Cardiac fibroblast (primary cell): ENCODE data around the gene ARPC5.

ENCODE experiments used
- DNase-seq, 2 donors: peaks; one replicate each; pipeline versions ENCODE4 v3.0.0 to v3.0.0-alpha.2; 2010; ENCODE audit warnings: low read depth in 2 of 2
- H3K4me3 ChIP-seq, 2 donors: replicated peaks in 1 of 2; 1 replicate in 1 of 2; 2 replicates in 1 of 2; pipeline ENCODE4 v1.5.1; 2011; ENCODE audit warnings: low read depth in 2 of 2, low read length in 2 of 2, mild to moderate bottlenecking in 2 of 2, moderate library complexity in 1 of 2
- CTCF ChIP-seq: IDR thresholded peaks from one replicate; pipeline ENCODE4 v1.5.1; 2011; ENCODE audit warnings: low read depth, mild to moderate bottlenecking, low read length, inconsistent platforms

The ARPC5 gene

GRCh38 chr1:183654706-183655105 is 19.1 kb upstream of the ARPC5 start:
- no peak for TF ChIP-seq CTCF
- no peak for DNase-seq
- no peak overlapping the region for H3K4me3 ChIP-seq

DNA sequence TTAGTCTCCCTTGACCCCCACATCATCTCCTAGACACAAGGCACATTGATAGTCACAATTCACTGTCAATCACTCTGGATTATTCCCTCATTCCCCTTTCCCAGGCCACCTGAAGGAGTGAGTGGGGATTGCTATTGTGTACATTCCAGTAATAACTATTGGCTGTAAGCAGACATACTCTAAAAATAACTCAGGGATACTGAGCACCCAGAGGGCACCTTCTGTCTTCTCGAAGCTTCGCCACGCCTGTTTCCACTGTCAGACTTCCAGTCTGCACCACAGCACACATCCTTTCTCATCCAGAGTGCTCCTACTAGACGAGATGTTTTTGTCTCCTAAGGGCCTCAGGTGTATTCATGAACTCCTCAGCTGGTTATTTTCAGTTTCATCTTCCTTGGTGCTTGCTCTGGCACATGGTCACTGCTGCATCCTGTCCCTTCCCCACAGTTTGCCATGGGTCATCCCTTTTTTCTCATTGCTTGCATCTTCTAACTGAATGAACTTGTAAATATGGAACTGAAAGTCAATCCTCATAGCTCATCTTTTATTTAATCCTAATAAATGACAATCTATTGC is 18.4 kb upstream of the ARPC5 start:
- no peak overlapping the region for H3K4me3 ChIP-seq
- no peak for TF ChIP-seq CTCF
- DNase-seq, result no peak

GRCh38 chr1:183653462-183653794 is 17.8 kb upstream of the ARPC5 start:
- H3K4me3 ChIP-seq, result no peak overlapping the region
- DNase-seq, result no peak
- TF ChIP-seq CTCF, result no peak

- DNase-seq, result peak; percentile 38 to 51
- no peak within 1 kb of the TSS for H3K4me3 ChIP-seq
- no peak for TF ChIP-seq CTCF
These were observed 17.2 kb upstream of the ARPC5 start, which contains the start of gene APOBEC4 for GRCh38 chr1:183652547-183653461. Gene APOBEC4, minus strand, starts transcription at chr1:183653316. Its CDS starts 4,535 bp downstream, at chr1:183648781.

GRCh38 chr1:183652107-183652506 is 16.5 kb upstream of the ARPC5 start:
- no peak for DNase-seq
- H3K4me3 ChIP-seq, result no peak overlapping the region
- TF ChIP-seq CTCF, result no peak

DNA sequence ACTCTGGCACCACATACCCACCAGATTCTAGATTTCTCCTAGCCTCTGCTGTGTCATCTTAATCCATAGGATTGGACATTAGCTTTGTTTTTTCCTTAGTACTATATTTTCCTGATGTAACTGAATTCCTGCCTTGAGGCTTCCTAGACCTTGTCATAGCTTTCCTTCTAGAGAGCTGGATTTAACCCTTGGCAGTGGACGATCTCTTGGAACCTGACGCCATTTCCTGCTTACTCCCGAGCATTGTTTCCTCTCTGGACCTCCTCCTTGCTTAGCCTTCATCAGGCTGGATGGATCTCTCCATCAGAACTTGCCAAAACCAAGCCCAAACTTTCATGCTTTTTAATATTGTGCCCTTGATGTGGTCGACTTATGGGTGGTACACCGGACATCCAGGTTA is 16.0 kb upstream of the ARPC5 start:
- no peak overlapping the region for H3K4me3 ChIP-seq
- no peak for DNase-seq
- TF ChIP-seq CTCF, result no peak
